ENCODE results near the gene SLC4A1AP. TPM values are rescaled to one million over a fixed set of nuclear protein-coding genes. Genes with fewer than 3 reads are reported as not detected.

Gene SLC4A1AP
- total RNA-seq, 2 donors from 2014 or later, result 18.0 to 18.2 TPM

DNA sequence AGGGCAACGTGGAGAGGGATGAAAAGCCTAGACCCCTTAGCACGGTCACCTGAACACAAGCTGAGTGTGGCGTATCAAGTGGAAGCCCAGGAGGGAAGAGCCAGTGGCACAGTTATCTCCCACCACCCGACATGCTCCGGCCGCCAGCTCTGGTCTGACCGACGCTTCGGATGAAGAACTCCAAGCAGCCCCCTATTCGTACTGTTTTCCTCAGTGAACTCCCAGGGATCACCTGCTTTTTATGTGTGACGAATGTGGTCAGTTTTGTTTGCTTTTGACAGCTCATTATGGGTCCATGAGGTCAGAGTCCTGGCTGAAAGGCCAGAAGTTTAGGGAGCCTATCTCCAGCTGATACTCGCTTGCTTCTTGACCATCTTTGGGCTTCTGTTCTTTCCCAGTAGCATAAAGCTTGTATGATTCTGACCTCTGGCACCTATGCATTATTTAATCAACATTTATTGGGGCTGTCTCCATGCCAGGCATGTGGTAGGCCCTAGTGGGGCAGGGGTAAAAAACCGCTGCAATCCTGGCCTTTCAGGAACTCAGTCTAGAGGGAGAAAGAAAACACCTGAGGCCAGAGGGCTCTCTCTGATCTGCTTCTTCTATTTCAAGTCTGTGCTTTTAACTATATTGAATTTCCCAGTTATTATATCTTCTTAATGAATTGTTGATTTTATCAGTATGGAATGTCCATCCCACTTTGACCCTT is 74.8 kb downstream of the SLC4A1AP start:
- TF ChIP-seq, protein P1, sequence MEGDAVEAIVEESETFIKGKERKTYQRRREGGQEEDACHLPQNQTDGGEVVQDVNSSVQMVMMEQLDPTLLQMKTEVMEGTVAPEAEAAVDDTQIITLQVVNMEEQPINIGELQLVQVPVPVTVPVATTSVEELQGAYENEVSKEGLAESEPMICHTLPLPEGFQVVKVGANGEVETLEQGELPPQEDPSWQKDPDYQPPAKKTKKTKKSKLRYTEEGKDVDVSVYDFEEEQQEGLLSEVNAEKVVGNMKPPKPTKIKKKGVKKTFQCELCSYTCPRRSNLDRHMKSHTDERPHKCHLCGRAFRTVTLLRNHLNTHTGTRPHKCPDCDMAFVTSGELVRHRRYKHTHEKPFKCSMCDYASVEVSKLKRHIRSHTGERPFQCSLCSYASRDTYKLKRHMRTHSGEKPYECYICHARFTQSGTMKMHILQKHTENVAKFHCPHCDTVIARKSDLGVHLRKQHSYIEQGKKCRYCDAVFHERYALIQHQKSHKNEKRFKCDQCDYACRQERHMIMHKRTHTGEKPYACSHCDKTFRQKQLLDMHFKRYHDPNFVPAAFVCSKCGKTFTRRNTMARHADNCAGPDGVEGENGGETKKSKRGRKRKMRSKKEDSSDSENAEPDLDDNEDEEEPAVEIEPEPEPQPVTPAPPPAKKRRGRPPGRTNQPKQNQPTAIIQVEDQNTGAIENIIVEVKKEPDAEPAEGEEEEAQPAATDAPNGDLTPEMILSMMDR (IDR thresholded peaks at IDR 0.05), result no peak
- Histone ChIP-seq H3K27ac (peak overlapping the region; percentile 50 to 88), H3K36me3 (no peaks in the 10 kb centered on the region), H3K4me3 (no peak overlapping the region), H3K9me3 (no peaks in the 10 kb centered on the region), H3K27me3 (no peaks in the 10 kb centered on the region), H3K4me1 (peaks cover 0 to 36% of the 10 kb centered on the region in 2 donors)
- DNase-seq (ENCODE audit: low spot score), result no peak

DNA sequence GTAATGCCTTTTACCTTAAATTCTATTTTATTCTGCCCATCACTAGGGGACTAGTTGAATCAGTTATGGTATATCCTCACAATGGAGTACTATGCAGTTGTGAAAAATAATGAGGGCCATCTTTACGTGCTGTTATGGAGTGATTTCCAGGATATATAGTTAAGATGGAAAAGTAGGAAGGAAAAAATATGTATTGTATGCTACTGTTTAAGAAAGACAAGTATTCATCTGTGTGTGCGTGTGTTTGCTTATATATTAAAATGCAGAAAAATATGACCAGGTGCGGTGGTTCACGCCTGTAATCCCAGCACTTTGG is 75.3 kb downstream of the SLC4A1AP start:
- Histone ChIP-seq H3K27ac (no peak overlapping the region), H3K9me3 (no peaks in the 10 kb centered on the region), H3K36me3 (no peaks in the 10 kb centered on the region), H3K4me1 (peaks cover 0 to 36% of the 10 kb centered on the region in 2 donors), H3K4me3 (no peak overlapping the region), H3K27me3 (no peaks in the 10 kb centered on the region)
- DNase-seq (ENCODE audit: low spot score), result no peak
- TF ChIP-seq, protein P1 (IDR thresholded peaks at IDR 0.05), result no peak

DNA sequence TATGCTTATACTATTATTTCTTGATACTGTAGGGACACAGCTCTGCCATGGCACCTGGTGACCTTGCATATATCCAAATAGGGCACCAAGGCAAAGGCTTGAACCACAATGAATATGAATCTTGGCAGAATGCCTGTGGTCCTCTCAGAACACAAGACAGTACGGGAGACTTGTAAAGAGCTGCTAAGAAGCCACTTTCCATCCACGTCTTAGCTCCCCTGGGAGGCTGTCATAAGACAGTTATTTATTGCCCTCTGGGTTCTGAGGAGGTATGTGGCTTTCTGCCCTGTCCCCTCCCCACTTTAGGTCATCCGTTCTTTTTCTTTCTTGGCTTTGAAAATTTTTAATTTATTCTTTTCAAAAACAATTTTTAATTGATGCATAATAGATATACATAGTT is 78.0 kb downstream of the SLC4A1AP start:
- H3K36me3 ChIP-seq, result no peaks in the 10 kb centered on the region
- no peak overlapping the region for H3K4me3 ChIP-seq
- no peak overlapping the region for H3K27ac ChIP-seq
- H3K9me3 ChIP-seq, result peaks cover 0 to 5% of the 10 kb centered on the region in 2 donors
- H3K27me3 ChIP-seq, result no peaks in the 10 kb centered on the region
- TF ChIP-seq, protein P1 (IDR thresholded peaks at IDR 0.05), result no peak
- DNase-seq (ENCODE audit: low spot score), result no peak
- peaks cover 0 to 15% of the 10 kb centered on the region in 2 donors for H3K4me1 ChIP-seq

DNA sequence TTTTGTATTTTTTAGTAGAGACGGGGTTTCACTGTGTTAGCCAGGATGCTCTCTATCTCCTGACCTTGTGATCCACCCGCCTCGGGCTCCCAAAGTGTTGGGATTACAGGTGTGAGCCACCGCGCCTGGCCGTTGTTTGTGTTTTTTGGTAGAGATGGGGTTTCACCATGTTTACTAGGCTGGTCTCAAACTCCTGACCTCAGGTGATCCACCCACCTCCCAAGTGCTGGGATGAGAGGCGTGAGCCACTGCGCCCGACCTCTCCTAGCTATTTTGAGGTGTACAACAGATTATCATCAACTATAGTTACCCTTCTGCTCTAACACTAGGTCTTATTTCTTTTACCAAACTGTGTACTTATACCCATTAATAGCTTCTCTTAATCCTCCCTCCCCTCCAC is 78.9 kb downstream of the SLC4A1AP start:
- Histone ChIP-seq H3K9me3 (peaks cover 0 to 5% of the 10 kb centered on the region in 2 donors), H3K27ac (no peak overlapping the region), H3K36me3 (no peaks in the 10 kb centered on the region), H3K4me1 (peaks cover 0 to 8% of the 10 kb centered on the region in 2 donors), H3K27me3 (no peaks in the 10 kb centered on the region), H3K4me3 (no peak overlapping the region)
- TF ChIP-seq, protein P1 (IDR thresholded peaks at IDR 0.05), result no peak
- DNase-seq (ENCODE audit: low spot score), result no peak

Other genes with a start within 250 kb of the SLC4A1AP start
- gene NRBP1, start 235.3 kb upstream of the SLC4A1AP start, total RNA-seq, result 10 to 100 TPM; 36.5 to 50.4 TPM
- gene KRTCAP3, start 221.5 kb upstream of the SLC4A1AP start, total RNA-seq, result 1 to 10 TPM in 1 of 2 donors, not detected in 1; 1.2 TPM
- 10 to 100 TPM; 14.4 to 18.2 TPM for gene IFT172, start 174.1 kb upstream of the SLC4A1AP start, total RNA-seq
- 10 to 100 TPM in 1 of 2 donors, 1 to 10 TPM in 1; 2.2 to 19.3 TPM for gene FNDC4, start 168.7 kb upstream of the SLC4A1AP start, total RNA-seq
- gene GCKR, start 167.1 kb upstream of the SLC4A1AP start, total RNA-seq, result 1 to 10 TPM in 1 of 2 donors, not detected in 1; 1.9 TPM
- gene ZNF512, start 80.8 kb upstream of the SLC4A1AP start, total RNA-seq, result 10 to 100 TPM; 12.0 to 21.3 TPM
- gene CCDC121, start 34.9 kb upstream of the SLC4A1AP start, total RNA-seq, result 1 to 10 TPM; 3.6 to 4.2 TPM
- gene GPN1, start 34.8 kb upstream of the SLC4A1AP start, total RNA-seq, result 10 to 100 TPM; 10.8 to 15.7 TPM
- gene SUPT7L, start 275 bp upstream of the SLC4A1AP start, total RNA-seq, result 10 to 100 TPM; 16.1 to 25.0 TPM
- gene MRPL33, start 107.8 kb downstream of the SLC4A1AP start, total RNA-seq, result 100 to 1,000 TPM; 270 to 370 TPM
- gene RBKS, start 226.5 kb downstream of the SLC4A1AP start, total RNA-seq, result 1 to 10 TPM; 1.6 to 2.1 TPM
- 10 to 100 TPM; 58.8 to 60.6 TPM for gene BABAM2, start 226.8 kb downstream of the SLC4A1AP start, total RNA-seq